Tibial nerve (tissue), 4 donors: ENCODE results near the gene CADPS2. TPM values are rescaled to one million over a fixed set of nuclear protein-coding genes. Genes with fewer than 3 reads are reported as not detected.

Experiments
- DNase-seq, 2 donors: peaks; one replicate each; pipeline ENCODE4 v3.0.0-alpha.2; 2019; ENCODE audit warnings: low spot score in 2 of 2
- H3K27ac ChIP-seq, 4 donors: fragments of 200-600 bp; sonication (generic) in 3 of 4; one replicate each; pipeline ENCODE4 v1.5.1; 2017 to 2019; ENCODE audit warnings: mild to moderate bottlenecking in 1 of 4
- H3K27me3 ChIP-seq, 2 donors: fragments of 200-600 bp; sonication (generic) in 1 of 2; one replicate each; pipeline versions ENCODE4 v1.5.1 to v1.6.0; 2017 to 2019
- H3K36me3 ChIP-seq, 3 donors: fragments of 200-600 bp; sonication (generic); one replicate each; pipeline ENCODE4 v1.5.1; 2018 to 2019
- H3K4me1 ChIP-seq, 4 donors: fragments of 200-600 bp; sonication (generic) in 3 of 4; one replicate each; pipeline ENCODE4 v1.5.1; 2017 to 2019
- H3K4me3 ChIP-seq, 4 donors: fragments of 200-600 bp; sonication (generic) in 3 of 4; one replicate each; pipeline ENCODE4 v1.5.1; 2017 to 2019; ENCODE audit warnings: mild to moderate bottlenecking in 1 of 4, moderate library complexity in 1 of 4
- H3K9me3 ChIP-seq, 4 donors: fragments of 200-600 bp; sonication (generic) in 3 of 4; one replicate each; pipeline ENCODE4 v1.5.1; 2017 to 2019
- EP300 ChIP-seq, 2 donors: sonication (generic); formaldehyde crosslinking; IDR thresholded peaks; one replicate each; pipeline ENCODE4 v1.6.1; 2017; ENCODE audit warnings: antibody characterized with exemption in 2 of 2, mild to moderate bottlenecking in 1 of 2
- POLR2A ChIP-seq, 2 donors: fragments of 450-650 bp; IDR thresholded peaks; one replicate each; pipeline ENCODE4 v1.6.1; 2017; ENCODE audit warnings: antibody characterized with exemption in 2 of 2, mild to moderate bottlenecking in 2 of 2, moderate library complexity in 2 of 2
- WGBS, 2 donors: methylation state at CpG; one replicate each; pipeline ENCODE4 v1.1.5; 2018; 5-methylcytosine and 5-hydroxymethylcytosine counted together
- total RNA-seq, 4 donors: library from RNA; depleted of rRNA; stranded (reverse); fragments of >200 nt; gene quantifications; one replicate each; pipeline ENCODE4 v1.1.0, GENCODE V29; 2016
- TF ChIP-seq, protein P1 (sequence below), 5 experiments: fragments of 200-600 bp in 3 of 5; fragments of 450-650 bp in 2 of 5; sonication (generic) in 3 of 5; IDR thresholded peaks; one replicate each; pipeline ENCODE4 v1.5.1; 2016 to 2019; ENCODE audit warnings: antibody characterized with exemption in 5 of 5, mild to moderate bottlenecking in 3 of 5, moderate library complexity in 2 of 5

CADPS2 gene
- total RNA-seq, 4 donors from 2014 or later: 20.3 to 44.4 (median 27.1) TPM

DNA sequence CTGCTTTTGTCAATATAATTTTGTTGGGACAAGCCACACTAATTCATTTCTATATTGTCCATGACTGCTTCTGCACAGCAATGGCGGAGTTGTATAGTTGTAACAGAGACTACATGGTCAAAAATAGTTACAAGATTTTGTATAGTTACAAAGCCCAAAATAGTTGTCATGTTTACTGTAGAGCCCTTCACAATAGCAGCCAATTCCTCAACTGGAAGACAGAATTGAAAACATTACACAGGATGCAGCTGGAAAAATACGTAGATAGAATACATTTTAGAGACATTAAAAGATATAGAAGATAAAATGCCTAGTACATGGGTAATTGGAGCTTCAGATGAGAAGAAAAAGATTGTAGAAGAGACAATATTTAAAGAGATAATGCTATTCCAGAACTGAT is 425.3 kb downstream of the CADPS2 start:
- Histone ChIP-seq H3K9me3 (no peaks in the 10 kb centered on the region), H3K36me3 (no peaks in the 10 kb centered on the region), H3K27me3 (no peaks in the 10 kb centered on the region), H3K4me1 (no peaks in the 10 kb centered on the region), H3K4me3 (no peak overlapping the region), H3K27ac (no peak overlapping the region)
- TF ChIP-seq EP300 (IDR thresholded peaks at IDR 0.05) (no peak), POLR2A (IDR thresholded peaks at IDR 0.05) (no peak)
- TF ChIP-seq, protein P1, sequence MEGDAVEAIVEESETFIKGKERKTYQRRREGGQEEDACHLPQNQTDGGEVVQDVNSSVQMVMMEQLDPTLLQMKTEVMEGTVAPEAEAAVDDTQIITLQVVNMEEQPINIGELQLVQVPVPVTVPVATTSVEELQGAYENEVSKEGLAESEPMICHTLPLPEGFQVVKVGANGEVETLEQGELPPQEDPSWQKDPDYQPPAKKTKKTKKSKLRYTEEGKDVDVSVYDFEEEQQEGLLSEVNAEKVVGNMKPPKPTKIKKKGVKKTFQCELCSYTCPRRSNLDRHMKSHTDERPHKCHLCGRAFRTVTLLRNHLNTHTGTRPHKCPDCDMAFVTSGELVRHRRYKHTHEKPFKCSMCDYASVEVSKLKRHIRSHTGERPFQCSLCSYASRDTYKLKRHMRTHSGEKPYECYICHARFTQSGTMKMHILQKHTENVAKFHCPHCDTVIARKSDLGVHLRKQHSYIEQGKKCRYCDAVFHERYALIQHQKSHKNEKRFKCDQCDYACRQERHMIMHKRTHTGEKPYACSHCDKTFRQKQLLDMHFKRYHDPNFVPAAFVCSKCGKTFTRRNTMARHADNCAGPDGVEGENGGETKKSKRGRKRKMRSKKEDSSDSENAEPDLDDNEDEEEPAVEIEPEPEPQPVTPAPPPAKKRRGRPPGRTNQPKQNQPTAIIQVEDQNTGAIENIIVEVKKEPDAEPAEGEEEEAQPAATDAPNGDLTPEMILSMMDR (IDR thresholded peaks at IDR 0.05): no peak
- WGBS, 2 donors: 78 to 84% methylated on average over 2 of the region's 2 CpGs
- DNase-seq: no peak

DNA sequence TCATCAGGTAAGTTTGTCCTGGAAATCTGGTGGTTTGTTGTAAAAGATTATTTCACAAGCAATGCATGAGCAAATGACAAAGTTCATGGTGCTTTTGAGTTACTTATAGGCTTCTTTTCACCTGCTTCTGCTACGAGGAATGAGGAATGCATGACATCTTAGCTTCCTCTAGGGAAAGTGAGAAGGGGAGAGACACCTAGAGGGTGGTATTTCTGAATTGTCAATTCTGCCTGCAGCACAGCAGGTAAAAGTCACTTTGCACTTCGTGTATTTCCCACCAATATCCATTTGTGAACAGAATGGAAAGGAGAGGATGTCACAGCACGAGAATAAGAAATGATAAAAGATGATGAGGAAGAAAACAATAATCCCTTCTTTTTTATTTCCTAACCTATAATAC is 428.3 kb downstream of the CADPS2 start:
- WGBS, 2 donors: 43 to 46% methylated on average over 3 of the region's 3 CpGs
- no peak overlapping the region for H3K4me3 ChIP-seq
- H3K4me1 ChIP-seq: no peaks in the 10 kb centered on the region
- H3K27me3 ChIP-seq: no peaks in the 10 kb centered on the region
- H3K9me3 ChIP-seq: no peaks in the 10 kb centered on the region
- TF ChIP-seq POLR2A (IDR thresholded peaks at IDR 0.05) (no peak), EP300 (IDR thresholded peaks at IDR 0.05) (no peak)
- TF ChIP-seq, protein P1 (IDR thresholded peaks at IDR 0.05): no peak
- no peak overlapping the region for H3K27ac ChIP-seq
- H3K36me3 ChIP-seq: no peaks in the 10 kb centered on the region
- no peak for DNase-seq

DNA sequence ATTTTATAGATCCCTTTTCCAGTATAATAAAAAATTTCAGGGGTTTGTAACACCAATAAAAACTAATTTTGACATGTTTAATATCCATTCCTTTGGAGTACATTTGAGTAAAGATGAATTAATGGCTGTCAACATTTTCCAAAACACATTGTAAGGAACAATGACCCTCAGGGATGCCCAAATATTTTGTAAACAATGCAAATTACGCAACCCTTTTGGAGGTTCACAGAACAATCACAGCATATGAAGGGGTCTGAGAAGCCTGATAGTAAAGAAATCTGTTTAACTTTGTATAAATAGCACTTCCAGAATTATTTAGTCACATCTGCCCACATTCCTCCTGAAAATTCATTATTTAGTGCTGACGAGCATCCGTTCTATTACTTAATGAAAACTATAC is 428.9 kb downstream of the CADPS2 start:
- no peaks in the 10 kb centered on the region for H3K27me3 ChIP-seq
- H3K4me1 ChIP-seq: no peaks in the 10 kb centered on the region
- no peaks in the 10 kb centered on the region for H3K36me3 ChIP-seq
- WGBS, 2 donors: 65 to 87% methylated on average over 3 of the region's 3 CpGs
- H3K4me3 ChIP-seq: no peak overlapping the region
- no peaks in the 10 kb centered on the region for H3K9me3 ChIP-seq
- TF ChIP-seq, protein P1 (IDR thresholded peaks at IDR 0.05): no peak
- no peak for TF ChIP-seq EP300 (IDR thresholded peaks at IDR 0.05)
- TF ChIP-seq POLR2A (IDR thresholded peaks at IDR 0.05): no peak
- H3K27ac ChIP-seq: no peak overlapping the region
- DNase-seq: no peak

DNA sequence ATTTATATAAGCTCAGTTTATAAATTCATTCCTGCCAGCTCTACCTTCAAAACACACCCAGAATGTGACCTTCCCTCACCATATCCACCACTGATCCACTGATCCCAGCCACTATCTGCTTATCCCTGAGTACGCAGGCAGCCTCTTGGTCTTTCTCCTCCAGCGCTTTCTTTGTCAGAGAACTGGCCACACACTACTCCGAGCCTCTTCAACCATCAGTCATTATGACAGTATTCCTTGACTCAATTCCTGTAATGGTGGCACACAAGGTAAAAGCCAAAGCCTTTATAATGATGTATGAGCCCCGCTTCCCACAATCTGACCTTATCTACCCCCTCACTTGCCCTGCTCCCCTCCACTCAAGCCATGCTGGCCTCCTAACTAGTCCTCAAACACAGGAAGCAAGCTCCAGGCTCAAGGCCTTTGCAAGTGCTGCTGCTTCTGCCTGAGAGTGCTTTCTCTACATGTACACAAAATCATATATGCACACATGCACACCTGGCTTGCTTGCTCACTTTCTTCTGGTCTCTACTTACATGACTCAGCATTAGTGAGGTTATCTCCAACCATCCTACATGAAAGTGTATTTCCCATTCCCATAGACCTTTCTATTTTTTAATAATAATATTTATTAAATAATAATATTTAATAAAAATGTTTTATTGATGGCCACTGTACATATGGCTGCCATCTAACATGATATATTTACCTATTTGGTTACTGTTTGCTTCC is 431.3 kb downstream of the CADPS2 start:
- DNase-seq: no peak
- Histone ChIP-seq H3K36me3 (peaks cover 0 to 5% (median 0%) of the 10 kb centered on the region in 3 donors), H3K27ac (no peak overlapping the region), H3K9me3 (no peaks in the 10 kb centered on the region), H3K27me3 (no peaks in the 10 kb centered on the region), H3K4me3 (no peak overlapping the region), H3K4me1 (no peaks in the 10 kb centered on the region)
- TF ChIP-seq POLR2A (IDR thresholded peaks at IDR 0.05) (no peak), EP300 (IDR thresholded peaks at IDR 0.05) (no peak)
- TF ChIP-seq, protein P1 (IDR thresholded peaks at IDR 0.05): no peak
- 91 to 96% methylated on average over 4 of the region's 4 CpGs for WGBS, 2 donors

DNA sequence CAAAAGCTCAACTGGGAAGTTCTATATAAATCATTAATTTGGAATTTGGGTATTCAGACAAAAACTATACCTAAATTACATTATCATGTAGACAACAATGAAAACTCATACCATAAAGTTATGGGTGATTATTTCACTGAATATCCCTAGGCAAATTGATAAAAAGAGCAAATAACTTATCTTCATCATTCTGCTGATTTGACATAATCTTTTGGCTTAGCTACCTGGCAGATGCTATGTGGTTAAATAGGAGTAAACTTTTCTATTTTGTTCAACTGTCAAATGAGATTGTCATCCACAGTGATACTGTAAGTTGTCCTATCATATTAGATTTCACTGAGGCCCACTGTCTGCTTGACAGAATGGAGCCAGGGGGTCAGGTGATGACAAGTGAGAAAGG is 432.8 kb downstream of the CADPS2 start:
- no peak overlapping the region for H3K27ac ChIP-seq
- peaks cover 0 to 5% (median 0%) of the 10 kb centered on the region in 3 donors for H3K36me3 ChIP-seq
- H3K9me3 ChIP-seq: no peaks in the 10 kb centered on the region
- DNase-seq: no peak
- TF ChIP-seq POLR2A (IDR thresholded peaks at IDR 0.05) (no peak), EP300 (IDR thresholded peaks at IDR 0.05) (no peak)
- TF ChIP-seq, protein P1 (IDR thresholded peaks at IDR 0.05): no peak
- H3K4me3 ChIP-seq: no peak overlapping the region
- no peaks in the 10 kb centered on the region for H3K27me3 ChIP-seq
- H3K4me1 ChIP-seq: no peaks in the 10 kb centered on the region
